ENCODE measurements around the gene HARBI1. TPM values are rescaled to one million over a fixed set of nuclear protein-coding genes. Genes with fewer than 3 reads are reported as not detected.

HARBI1 gene
- total and polyA plus RNA-seq, 9 of the 15 experiments (the other 6 are each of a cell fraction or from before 2014, with no cell fraction given), result 3.5 to 8.4 (median 5.5) TPM

DNA sequence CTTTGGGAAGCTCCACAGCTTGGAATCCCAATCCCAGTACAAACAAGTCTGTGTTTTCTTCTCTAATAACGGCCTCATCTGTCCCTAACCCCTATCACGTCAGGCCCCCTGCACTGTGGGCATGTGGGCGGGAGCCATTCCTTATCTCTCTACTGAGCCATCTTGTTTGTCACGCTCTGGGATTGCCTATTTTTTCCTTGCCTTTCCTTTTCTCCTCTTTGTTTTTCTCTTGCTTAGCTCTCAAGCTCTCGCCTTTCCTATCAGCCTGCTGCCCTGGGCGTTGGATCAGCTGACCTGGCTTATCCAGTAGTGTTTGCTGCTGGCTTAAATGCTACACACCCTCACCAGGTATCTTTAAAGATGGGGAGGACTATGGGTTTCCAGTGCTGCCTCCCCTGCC lies 47.6 kb upstream of the HARBI1 start (continued):
- TF ChIP-seq TFAP4 (CRISPR knock-in tag; IDR thresholded peaks at IDR 0.05; ENCODE audit: borderline replicate concordance) (peak; percentile 59), MTA2 (IDR thresholded peaks at IDR 0.05; ENCODE audit: low read depth) (0 out of 2 replicates have a peak, but pooled peaks have one; percentile 24), ZNF830 (CRISPR knock-in tag; IDR thresholded peaks at IDR 0.05) (no peak), ASH1L (IDR thresholded peaks at IDR 0.05; ENCODE audit: borderline replicate concordance, low read depth, partially characterized antibody) (no peak), RBBP5 (IDR thresholded peaks at IDR 0.05; ENCODE audit: borderline replicate concordance, insufficient read depth, low read length, poor library complexity, severe bottlenecking) (no peak), KDM2B (CRISPR knock-in tag; IDR thresholded peaks at IDR 0.05) (no peak), BRCA1 (IDR thresholded peaks at IDR 0.05) (no peak), BRCA1 (CRISPR knock-in tag; IDR thresholded peaks at IDR 0.05) (no peak), EHMT2 (IDR thresholded peaks at IDR 0.05) (peak; percentile 43; the same call in 1 of the 2 replicates), GATA2 (CRISPR knock-in tag; IDR thresholded peaks at IDR 0.05) (no peak), GABPB2 (CRISPR knock-in tag; conservative IDR thresholded peaks at IDR 0.05) (no peak), CBFA2T2 (conservative IDR thresholded peaks at IDR 0.05) (peak; percentile 42), CXXC5 (CRISPR knock-in tag; IDR thresholded peaks at IDR 0.05) (peak; percentile 50), MYNN (IDR thresholded peaks at IDR 0.05) (no peak), MYNN (CRISPR knock-in tag; IDR thresholded peaks at IDR 0.05) (no peak), ZNF778 (CRISPR knock-in tag; IDR thresholded peaks at IDR 0.05) (no peak), RAD21 (CRISPR knock-in tag; conservative IDR thresholded peaks at IDR 0.05 in 1 of 2, IDR thresholded peaks at IDR 0.05 in 1 of 2) (no peak), ZBTB17 (CRISPR knock-in tag; IDR thresholded peaks at IDR 0.05) (peak; percentile 75), HNRNPH1 (optimal IDR thresholded peaks at IDR 0.05; ENCODE audit: low read depth, low read length) (no peak), SOX6 (IDR thresholded peaks at IDR 0.05) (peak; percentile 38; the same call in 1 of the 2 replicates)
- TF ChIP-seq, protein P1, sequence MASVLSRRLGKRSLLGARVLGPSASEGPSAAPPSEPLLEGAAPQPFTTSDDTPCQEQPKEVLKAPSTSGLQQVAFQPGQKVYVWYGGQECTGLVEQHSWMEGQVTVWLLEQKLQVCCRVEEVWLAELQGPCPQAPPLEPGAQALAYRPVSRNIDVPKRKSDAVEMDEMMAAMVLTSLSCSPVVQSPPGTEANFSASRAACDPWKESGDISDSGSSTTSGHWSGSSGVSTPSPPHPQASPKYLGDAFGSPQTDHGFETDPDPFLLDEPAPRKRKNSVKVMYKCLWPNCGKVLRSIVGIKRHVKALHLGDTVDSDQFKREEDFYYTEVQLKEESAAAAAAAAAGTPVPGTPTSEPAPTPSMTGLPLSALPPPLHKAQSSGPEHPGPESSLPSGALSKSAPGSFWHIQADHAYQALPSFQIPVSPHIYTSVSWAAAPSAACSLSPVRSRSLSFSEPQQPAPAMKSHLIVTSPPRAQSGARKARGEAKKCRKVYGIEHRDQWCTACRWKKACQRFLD (CRISPR knock-in tag; IDR thresholded peaks at IDR 0.05), result peak; percentile 76; the same call in 1 of the 2 replicates

All from K562 (cell line).